G401 (cell line): ENCODE measurements around the gene GPR151. TPM values are rescaled to one million over a fixed set of nuclear protein-coding genes. Genes with fewer than 3 reads are reported as not detected.

Source experiments
- DNase-seq: peaks from one replicate; pipeline ENCODE4 v3.0.0-alpha.2; 2015; ENCODE audit warnings: low spot score
- in situ Hi-C: cut with HindIII; loops from 2 replicates; pipeline ENCODE4 v1.10.0; 2016; ENCODE audit warnings: low sequenced_read_pairs, mixed read lengths
- total RNA-seq: library from RNA; depleted of rRNA; stranded (reverse); fragments of >200 nt; shearing (Covaris generic); gene quantifications from 2 replicates; pipeline ENCODE4 v1.2.3, GENCODE V29; 2014; rRNA removed

Gene GPR151
- total RNA-seq, 1 experiment from 2014 or later: not detected

DNA sequence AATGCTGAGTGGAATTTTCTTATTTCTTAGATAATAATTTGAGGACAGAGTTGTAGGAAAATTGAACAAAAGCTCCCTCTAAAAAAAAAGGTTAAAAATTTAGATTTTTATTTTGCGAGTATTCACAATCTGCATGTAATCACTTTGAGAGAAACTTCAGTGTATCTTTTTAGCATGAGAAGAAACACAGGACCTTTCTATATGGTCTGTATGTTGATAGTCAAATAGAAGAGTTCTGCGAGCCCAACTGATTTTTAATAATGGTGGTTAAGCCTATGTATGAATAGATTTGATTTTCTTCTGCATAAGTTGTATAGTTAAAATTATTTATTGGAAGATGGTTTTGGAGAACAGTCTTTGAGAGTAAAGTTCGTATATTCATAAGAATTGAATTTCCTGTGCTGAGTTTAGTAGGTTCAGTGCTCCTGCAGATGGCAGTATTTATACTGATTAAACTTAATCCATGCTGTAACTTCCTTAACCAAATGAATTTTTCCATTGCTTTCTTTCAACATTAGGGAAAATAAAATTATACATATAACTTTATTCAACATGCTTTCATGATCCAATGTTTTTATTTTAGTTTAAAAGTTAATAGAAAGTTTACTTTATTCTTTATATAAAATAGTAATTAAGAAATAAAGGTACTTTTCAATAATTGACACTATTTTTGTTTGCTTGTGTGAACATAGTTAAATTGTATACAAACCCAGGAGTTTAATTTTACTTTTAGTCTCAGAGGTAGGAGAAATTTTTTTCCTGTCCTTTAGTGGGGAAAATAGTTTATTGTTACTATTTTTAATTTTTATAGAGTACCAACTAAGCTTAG, 49.3 kb downstream of the GPR151 start:
- in situ Hi-C loops: no loop called here
- peak; percentile 20 for DNase-seq

DNA sequence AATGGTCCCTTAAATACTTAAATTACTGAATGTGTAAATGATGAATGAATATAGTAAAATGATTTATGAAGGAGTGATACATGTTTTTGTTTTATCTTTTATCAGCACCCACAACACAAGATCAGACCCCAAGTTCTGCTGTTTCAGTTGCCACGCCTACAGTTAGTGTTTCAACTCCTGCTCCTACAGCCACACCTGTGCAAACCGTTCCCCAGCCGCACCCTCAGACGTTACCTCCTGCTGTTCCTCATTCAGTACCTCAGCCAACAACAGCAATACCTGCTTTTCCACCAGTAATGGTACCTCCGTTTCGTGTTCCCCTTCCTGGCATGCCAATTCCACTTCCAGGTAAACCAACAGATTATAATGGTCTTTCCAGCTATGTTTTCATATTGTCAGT, 52.5 kb downstream of the GPR151 start:
- in situ Hi-C loops: no loop called here

More for the DNA sequence above, 52.5 kb downstream of the GPR151 start:
- no peak for DNase-seq

Other genes starting within 250 kb of the GPR151 start
- not detected in 2 replicates for gene POU4F3, start 177.4 kb downstream of the GPR151 start, total RNA-seq
- gene TCERG1, start 68.9 kb downstream of the GPR151 start, total RNA-seq: 33.9 and 36.1 TPM in 2 replicates